Neuronal stem cell (in vitro differentiated cells): Measurements from ENCODE around the gene CYB561A3.

ENCODE experiments used
- DNase-seq: peaks from one replicate; pipeline ENCODE4 v3.0.0-alpha.2; 2013; ENCODE audit warnings: low spot score
- H2AFZ ChIP-seq: one replicate; pipeline ENCODE4 v1.6.1; 2013; ENCODE audit warnings: mild to moderate bottlenecking, low read length, inconsistent platforms
- H2AK5ac ChIP-seq: 2 replicates; pipeline ENCODE4 v1.6.1; 2013; ENCODE audit warnings: low read depth, mild to moderate bottlenecking, inconsistent platforms, low read length, moderate library complexity, mixed read lengths
- H2BK120ac ChIP-seq: 2 replicates; pipeline ENCODE4 v1.6.1; 2013; ENCODE audit warnings: low read depth, mild to moderate bottlenecking, inconsistent platforms, low read length, moderate library complexity, mixed read lengths
- H2BK12ac ChIP-seq: one replicate; pipeline ENCODE4 v1.6.1; 2013; ENCODE audit warnings: low read length, inconsistent platforms
- H2BK15ac ChIP-seq: 2 replicates; pipeline ENCODE4 v1.6.1; 2013; ENCODE audit warnings: mild to moderate bottlenecking, low read length, inconsistent platforms, mixed read lengths
- H2BK5ac ChIP-seq: one replicate; pipeline ENCODE4 v1.6.1; 2013; ENCODE audit warnings: inconsistent platforms, mild to moderate bottlenecking, low read length, moderate library complexity
- H3K14ac ChIP-seq: one replicate; pipeline ENCODE4 v1.6.1; 2013; ENCODE audit warnings: low read length, inconsistent platforms
- H3K18ac ChIP-seq: 2 replicates; pipeline ENCODE4 v1.6.1; 2013; ENCODE audit warnings: low read length, inconsistent platforms
- H3K23ac ChIP-seq: 2 replicates; pipeline ENCODE4 v1.6.1; 2013; ENCODE audit warnings: low read depth, mild to moderate bottlenecking, mixed read lengths, low read length, inconsistent platforms; ENCODE audit not compliant: poor library complexity
- H3K27ac ChIP-seq: replicated peaks from 3 replicates; pipeline ENCODE4 v1.5.1; 2013; ENCODE audit warnings: low read length, inconsistent platforms
- H3K27me3 ChIP-seq, 3 experiments: 2 replicates each; pipeline ENCODE4 v1.6.1; 2013; ENCODE audit warnings: low read length in 3 of 3, mild to moderate bottlenecking in 2 of 3, inconsistent platforms in 1 of 3, low read depth in 1 of 3, mixed read lengths in 1 of 3, moderate library complexity in 1 of 3; ENCODE audit not compliant: control insufficient read depth in 3 of 3, insufficient read depth in 3 of 3
- H3K36me3 ChIP-seq, 2 donors: replicated peaks in 1 of 2; 2 replicates each; pipeline ENCODE4 v1.6.1; 2013; ENCODE audit warnings: low read length in 2 of 2; ENCODE audit not compliant: control insufficient read depth in 2 of 2, insufficient read depth in 2 of 2
- H3K4ac ChIP-seq: 2 replicates; pipeline ENCODE4 v1.6.1; 2013; ENCODE audit warnings: inconsistent platforms, mild to moderate bottlenecking, low read length, moderate library complexity
- H3K4me1 ChIP-seq, 2 donors: 1 replicate in 1 of 2; 2 replicates in 1 of 2; pipeline ENCODE4 v1.6.1; 2013; ENCODE audit warnings: low read length in 2 of 2, low read depth in 1 of 2; ENCODE audit not compliant: control insufficient read depth in 2 of 2, insufficient read depth in 1 of 2
- H3K4me2 ChIP-seq: one replicate; pipeline ENCODE4 v1.6.1; 2013; ENCODE audit warnings: mild to moderate bottlenecking, low read length, inconsistent platforms; ENCODE audit not compliant: insufficient read depth, poor library complexity, severe bottlenecking
- H3K4me3 ChIP-seq, 2 donors: 2 replicates each; pipeline ENCODE4 v1.5.1; 2013; ENCODE audit warnings: low read length in 2 of 2, mild to moderate bottlenecking in 2 of 2, inconsistent platforms in 1 of 2, moderate library complexity in 1 of 2
- H3K79me1 ChIP-seq: one replicate; pipeline ENCODE4 v1.6.1; 2013; ENCODE audit warnings: low read depth, mild to moderate bottlenecking, inconsistent platforms, low read length, moderate library complexity
- H3K9ac ChIP-seq: one replicate; pipeline ENCODE4 v1.6.1; 2013; ENCODE audit warnings: mild to moderate bottlenecking, low read depth, low read length, inconsistent platforms; ENCODE audit not compliant: poor library complexity
- H3K9me3 ChIP-seq, 2 donors: replicated peaks in 1 of 2; 2 replicates each; pipeline versions ENCODE3 to v1.6.1; 2013; ENCODE audit warnings: low read length in 2 of 2, mild to moderate bottlenecking in 2 of 2, inconsistent platforms in 1 of 2, low read depth in 1 of 2, mixed read lengths in 1 of 2, moderate library complexity in 1 of 2; ENCODE audit not compliant: control insufficient read depth in 2 of 2, insufficient read depth in 1 of 2
- H4K8ac ChIP-seq: one replicate; pipeline ENCODE4 v1.6.1; 2013; ENCODE audit warnings: low read depth, mild to moderate bottlenecking, inconsistent platforms, low read length, moderate library complexity
- H4K91ac ChIP-seq: one replicate; pipeline ENCODE4 v1.6.1; 2013; ENCODE audit warnings: low read length, low read depth, mild to moderate bottlenecking, inconsistent platforms; ENCODE audit not compliant: poor library complexity
- WGBS, 2 donors: extraction: QIAGEN DNeasy Blood & Tissue Kit; methylation state at CpG; one replicate each; pipeline ENCODE4 v1.1.7; 2013; ENCODE audit warnings: missing lambda C conversion rate in 2 of 2, mixed read lengths in 1 of 2; ENCODE audit not compliant: insufficient read length in 2 of 2, insufficient replicate concordance in 1 of 2; ENCODE audit errors: extremely low coverage in 2 of 2; 5-methylcytosine and 5-hydroxymethylcytosine counted together

Gene CYB561A3

GRCh38 chr11:61401173-61401572, 39.5 kb upstream of the CYB561A3 start:
- no peak overlapping the region for H3K14ac ChIP-seq
- no peak overlapping the region for H4K8ac ChIP-seq
- H3K4me2 ChIP-seq, result no peak overlapping the region
- no peak overlapping the region for H3K18ac ChIP-seq
- H3K27me3 ChIP-seq, result no peaks in the 10 kb centered on the region
- no peak overlapping the region for H2AK5ac ChIP-seq
- peaks cover 40 to 85% of the 10 kb centered on the region in 2 donors for H3K36me3 ChIP-seq
- no peak overlapping the region for H3K27ac ChIP-seq
- H3K4me1 ChIP-seq, result no peaks in the 10 kb centered on the region
- no peaks in the 10 kb centered on the region for H3K9me3 ChIP-seq
- no peak overlapping the region for H2BK15ac ChIP-seq
- no peak overlapping the region for H3K23ac ChIP-seq
- no peak overlapping the region for H3K4ac ChIP-seq
- no peak overlapping the region for H3K4me3 ChIP-seq
- no peak for DNase-seq
- no peak overlapping the region for H2BK5ac ChIP-seq
- H4K91ac ChIP-seq, result no peak overlapping the region
- no peak overlapping the region for H2BK120ac ChIP-seq
- H3K79me1 ChIP-seq, result peaks cover 1% of the 10 kb centered on the region
- H2BK12ac ChIP-seq, result no peak overlapping the region
- H2AFZ ChIP-seq, result no peak overlapping the region
- no peak overlapping the region for H3K9ac ChIP-seq
- no CpG with 5 or more reads among the region's 2 CpGs for WGBS, 2 donors

- H3K79me1 ChIP-seq, result no peaks in the 10 kb centered on the region
- H2BK120ac ChIP-seq, result no peak overlapping the region
- H4K91ac ChIP-seq, result no peak overlapping the region
- H3K9me3 ChIP-seq, result peaks cover 3 to 8% of the 10 kb centered on the region in 2 donors
- peak; percentile 11 for DNase-seq
- no CpG with 5 or more reads among the region's 15 CpGs for WGBS, 2 donors
- H3K4me2 ChIP-seq, result peak overlapping the region; percentile 90
- H4K8ac ChIP-seq, result no peak overlapping the region
- H3K27ac ChIP-seq, result no peak overlapping the region
- peaks cover 9 to 34% of the 10 kb centered on the region in 2 donors for H3K36me3 ChIP-seq
- H3K23ac ChIP-seq, result no peak overlapping the region
- no peak overlapping the region for H3K4ac ChIP-seq
- H3K14ac ChIP-seq, result no peak overlapping the region
- no peak overlapping the region for H2BK12ac ChIP-seq
- H2AFZ ChIP-seq, result peak overlapping the region; percentile 92
- no peak overlapping the region for H3K18ac ChIP-seq
- no peak overlapping the region for H2AK5ac ChIP-seq
- no peak overlapping the region for H2BK15ac ChIP-seq
- H3K4me1 ChIP-seq, result peaks cover 0 to 2% of the 10 kb centered on the region in 2 donors
- peaks cover 0 to 2% (median 0%) of the 10 kb centered on the region in 3 experiments for H3K27me3 ChIP-seq
- no peak overlapping the region for H2BK5ac ChIP-seq
- H3K4me3 ChIP-seq, result peak overlapping the region; percentile 77 to 87
- peak overlapping the region; percentile 93 for H3K9ac ChIP-seq
Observed at GRCh38 chr11:61392981-61393595, 31.4 kb upstream of the CYB561A3 start.

DNA sequence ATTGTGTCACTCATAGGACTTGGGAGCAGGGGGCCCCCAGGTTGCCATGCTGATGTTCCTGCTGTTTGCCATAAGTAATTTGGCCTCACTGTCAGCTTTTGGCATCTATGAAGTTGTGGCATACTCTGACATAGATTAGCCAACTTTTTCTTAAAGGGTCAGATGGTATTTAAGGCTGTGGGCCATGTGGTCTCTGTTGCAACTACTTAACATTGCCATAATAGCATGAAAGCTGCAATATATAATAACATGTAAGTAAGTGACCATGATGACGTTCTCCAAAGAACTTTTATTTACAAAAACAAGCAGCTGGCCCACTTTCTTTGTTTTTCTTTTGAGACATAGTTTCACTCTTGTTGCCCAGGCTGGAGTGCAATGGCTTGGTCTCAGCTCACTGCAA, 28.5 kb upstream of the CYB561A3 start:
- H2AFZ ChIP-seq, result no peak overlapping the region
- no peak overlapping the region for H3K14ac ChIP-seq
- no peak overlapping the region for H4K91ac ChIP-seq
- H2BK5ac ChIP-seq, result no peak overlapping the region
- no CpG with 5 or more reads among the region's 1 CpG for WGBS, 2 donors
- H3K4me1 ChIP-seq, result peaks cover 0 to 2% of the 10 kb centered on the region in 2 donors
- peaks cover 0 to 2% (median 0%) of the 10 kb centered on the region in 3 experiments for H3K27me3 ChIP-seq
- H3K4me2 ChIP-seq, result no peak overlapping the region
- no peak overlapping the region for H3K18ac ChIP-seq
- peaks cover 3 to 12% of the 10 kb centered on the region in 2 donors for H3K36me3 ChIP-seq
- H2BK120ac ChIP-seq, result no peak overlapping the region
- H3K9ac ChIP-seq, result no peak overlapping the region
- no peak overlapping the region for H2BK15ac ChIP-seq
- H4K8ac ChIP-seq, result no peak overlapping the region
- no peak overlapping the region for H3K4ac ChIP-seq
- no peaks in the 10 kb centered on the region for H3K79me1 ChIP-seq
- peaks cover 3 to 8% of the 10 kb centered on the region in 2 donors for H3K9me3 ChIP-seq
- DNase-seq, result no peak
- no peak overlapping the region for H2BK12ac ChIP-seq
- no peak overlapping the region for H3K23ac ChIP-seq
- H3K4me3 ChIP-seq, result no peak overlapping the region
- H3K27ac ChIP-seq, result no peak overlapping the region
- H2AK5ac ChIP-seq, result no peak overlapping the region

GRCh38 chr11:61384271-61385242, 22.9 kb upstream of the CYB561A3 start:
- H3K9me3 ChIP-seq, result no peaks in the 10 kb centered on the region
- no peak for DNase-seq
- WGBS, 2 donors, result no CpG with 5 or more reads among the region's 15 CpGs
- no peak overlapping the region for H2AK5ac ChIP-seq
- H3K27ac ChIP-seq, result no peak overlapping the region
- no peak overlapping the region for H2AFZ ChIP-seq
- no peaks in the 10 kb centered on the region for H3K4me1 ChIP-seq
- peaks cover 10 to 12% of the 10 kb centered on the region in 2 donors for H3K36me3 ChIP-seq
- H2BK120ac ChIP-seq, result no peak overlapping the region
- H3K14ac ChIP-seq, result no peak overlapping the region
- no peak overlapping the region for H2BK12ac ChIP-seq
- no peak overlapping the region for H4K91ac ChIP-seq
- no peaks in the 10 kb centered on the region for H3K79me1 ChIP-seq
- H3K4me3 ChIP-seq, result peak overlapping the region in 1 of 2 donors; percentile 38
- no peaks in the 10 kb centered on the region for H3K27me3 ChIP-seq
- H4K8ac ChIP-seq, result no peak overlapping the region
- no peak overlapping the region for H3K4me2 ChIP-seq
- H2BK15ac ChIP-seq, result no peak overlapping the region
- H3K9ac ChIP-seq, result no peak overlapping the region
- H2BK5ac ChIP-seq, result peak overlapping the region; percentile 25
- peak overlapping the region; percentile 85 for H3K23ac ChIP-seq
- no peak overlapping the region for H3K18ac ChIP-seq
- H3K4ac ChIP-seq, result no peak overlapping the region
